Skin epidermis (tissue), 12 donors: Measurements from ENCODE around the gene CCDC97.

Experiments used
- H3K27ac ChIP-seq, 21 experiments: fragments of 200-600 bp; sonication (generic) in 11 of 21; one replicate each; pipeline ENCODE4 v1.5.0; 2020; ENCODE audit warnings: mild to moderate bottlenecking in 3 of 21, inconsistent platforms in 2 of 21, moderate library complexity in 2 of 21
- H3K4me3 ChIP-seq, 7 experiments: fragments of 200-600 bp; sonication (generic) in 2 of 7; one replicate each; pipeline ENCODE4 v1.5.0; 2020; ENCODE audit warnings: inconsistent platforms in 2 of 7, mild to moderate bottlenecking in 2 of 7, moderate library complexity in 1 of 7

CCDC97 gene

GRCh38 chr19:41296433-41296871 lies 13.5 kb upstream of the CCDC97 start:
- Histone ChIP-seq H3K27ac (peak overlapping the region in 14 of 21 experiments; percentile 5 to 93 (median 81)), H3K4me3 (no peak overlapping the region)

GRCh38 chr19:41297628-41298347 lies 12.2 kb upstream of the CCDC97 start:
- H3K4me3 ChIP-seq: no peak overlapping the region
- H3K27ac ChIP-seq: peak overlapping the region in 20 of 21 experiments; percentile 5 to 93 (median 80)

GRCh38 chr19:41298348-41298964 lies 11.5 kb upstream of the CCDC97 start:
- Histone ChIP-seq H3K4me3 (no peak overlapping the region), H3K27ac (peak overlapping the region in 20 of 21 experiments; percentile 11 to 93 (median 80))

- H3K4me3 ChIP-seq: no peak overlapping the region
- H3K27ac ChIP-seq: peak overlapping the region in 20 of 21 experiments; percentile 2 to 93 (median 80)
Observed at GRCh38 chr19:41299046-41299754, 10.8 kb upstream of the CCDC97 start.

DNA sequence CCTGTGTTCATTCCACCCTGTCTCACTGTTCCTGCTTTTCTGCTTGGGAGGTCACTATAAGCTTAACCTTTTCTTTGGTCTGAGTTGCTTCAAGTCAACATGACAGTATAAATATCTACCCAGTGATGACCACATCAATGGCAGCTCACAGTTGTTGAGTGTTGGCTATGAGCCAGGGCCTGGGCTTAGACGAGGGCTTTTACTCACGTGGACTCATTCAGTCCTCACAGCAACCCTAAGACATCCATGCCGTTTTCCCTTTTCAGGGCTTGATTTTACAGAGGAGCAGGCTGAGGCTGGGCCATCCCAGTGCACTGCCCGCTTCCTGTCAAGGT lies 10.2 kb upstream of the CCDC97 start:
- peak overlapping the region in 19 of 21 experiments; percentile 2 to 93 (median 81) for H3K27ac ChIP-seq
- H3K4me3 ChIP-seq: no peak overlapping the region

DNA sequence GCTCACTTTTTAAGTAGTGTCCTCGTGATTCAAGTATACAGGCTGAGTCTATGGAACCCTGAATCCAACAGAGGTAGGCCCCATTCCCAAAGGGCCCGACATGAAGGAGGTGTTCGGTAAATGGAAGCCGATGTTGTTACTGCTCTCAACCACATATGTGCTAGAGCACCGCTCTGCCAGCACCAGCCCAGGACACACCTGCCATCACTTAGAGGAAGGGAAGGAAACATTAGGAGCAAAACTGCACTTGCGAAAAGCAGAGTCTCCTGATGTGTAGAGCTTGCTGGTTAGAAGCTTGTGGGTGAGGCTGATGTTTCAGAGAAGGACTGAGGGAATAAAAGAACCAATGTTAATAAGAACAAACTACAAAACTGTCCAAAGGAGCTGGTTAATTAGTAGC lies 9.4 kb upstream of the CCDC97 start:
- Histone ChIP-seq H3K4me3 (no peak overlapping the region), H3K27ac (peak overlapping the region in 14 of 21 experiments; percentile 10 to 97 (median 81))

DNA sequence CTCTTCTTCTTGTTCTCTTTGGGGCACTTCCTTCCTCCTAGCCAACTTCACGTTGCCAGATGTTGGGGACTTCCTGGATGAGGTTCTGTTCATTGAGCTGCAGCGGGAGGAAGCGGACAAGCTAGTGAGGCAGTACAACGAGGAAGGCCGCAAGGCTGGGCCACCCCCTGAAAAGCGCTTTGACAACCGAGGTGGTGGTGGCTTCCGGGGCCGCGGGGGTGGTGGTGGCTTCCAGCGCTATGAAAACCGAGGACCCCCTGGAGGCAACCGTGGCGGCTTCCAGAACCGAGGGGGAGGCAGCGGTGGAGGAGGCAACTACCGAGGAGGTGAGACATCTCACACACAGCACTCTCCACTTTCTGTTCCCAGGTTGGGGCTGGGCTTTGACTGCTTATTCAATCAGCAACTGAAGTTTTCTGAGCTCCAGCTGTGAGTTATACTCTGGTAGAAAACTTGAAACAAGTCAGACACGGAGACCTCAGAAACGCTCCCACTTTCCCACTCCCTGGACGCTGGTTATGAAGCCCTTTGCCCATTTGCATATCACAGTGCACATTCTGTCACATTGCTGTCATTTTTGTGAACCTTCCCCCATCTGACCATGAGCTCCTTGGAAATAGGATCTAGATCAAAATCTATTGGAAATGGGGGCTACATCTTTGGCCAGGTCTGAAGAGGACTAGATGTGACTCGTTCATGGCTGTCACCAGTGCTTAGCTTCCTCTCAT lies 7.2 kb upstream of the CCDC97 start:
- H3K4me3 ChIP-seq: no peak overlapping the region
- peak overlapping the region in 14 of 21 experiments; percentile 6 to 97 (median 54) for H3K27ac ChIP-seq

- no peak overlapping the region for H3K4me3 ChIP-seq
- H3K27ac ChIP-seq: peak overlapping the region in 7 of 21 experiments; percentile 3 to 99 (median 58)
Observed at GRCh38 chr19:41303954-41304353, 6.0 kb upstream of the CCDC97 start.

GRCh38 chr19:41304706-41305483 lies 5.1 kb upstream of the CCDC97 start:
- Histone ChIP-seq H3K4me3 (no peak overlapping the region), H3K27ac (peak overlapping the region in 14 of 21 experiments; percentile 2 to 99 (median 76))

DNA sequence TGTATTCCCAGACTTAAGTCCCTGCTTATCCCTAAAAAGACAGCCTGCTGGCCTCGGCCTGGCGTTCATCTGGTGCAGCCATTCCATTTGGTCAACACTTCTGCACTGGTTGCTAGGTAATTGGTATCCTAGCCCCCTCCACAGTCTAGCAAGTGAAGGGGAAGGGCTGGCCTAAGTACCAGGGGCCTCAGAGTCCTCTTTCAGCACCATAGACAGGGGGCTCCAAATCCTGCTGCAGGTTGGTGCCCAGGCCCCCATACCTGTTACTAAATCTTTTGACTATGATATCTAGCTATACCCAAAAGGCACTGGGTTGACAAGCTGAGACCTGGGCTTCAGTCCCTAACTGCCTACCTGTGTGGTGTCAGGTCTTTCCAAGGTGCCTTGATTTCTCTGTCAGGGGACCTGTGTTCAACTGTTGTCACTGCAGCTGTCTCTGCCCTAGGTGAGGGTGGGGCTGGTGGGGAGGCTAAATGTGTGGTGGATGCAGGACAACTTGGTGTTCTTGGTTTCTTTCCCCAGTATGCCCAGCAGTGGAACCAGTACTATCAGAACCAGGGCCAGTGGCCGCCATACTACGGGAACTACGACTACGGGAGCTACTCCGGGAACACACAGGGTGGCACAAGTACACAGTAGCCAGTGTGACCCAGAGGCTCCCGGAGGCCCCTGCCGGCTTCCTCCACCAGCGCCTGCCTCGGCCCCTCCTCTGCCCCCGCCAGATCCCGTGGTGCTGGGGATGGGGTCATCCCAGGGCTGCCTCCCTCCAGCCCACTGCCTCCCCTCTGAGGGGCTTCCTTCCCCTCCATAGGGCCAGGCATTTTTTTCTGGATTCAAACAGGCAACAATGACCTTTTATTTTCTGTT lies 3.8 kb upstream of the CCDC97 start:
- Histone ChIP-seq H3K27ac (peak overlapping the region in 18 of 21 experiments; percentile 25 to 99 (median 96)), H3K4me3 (no peak overlapping the region)

DNA sequence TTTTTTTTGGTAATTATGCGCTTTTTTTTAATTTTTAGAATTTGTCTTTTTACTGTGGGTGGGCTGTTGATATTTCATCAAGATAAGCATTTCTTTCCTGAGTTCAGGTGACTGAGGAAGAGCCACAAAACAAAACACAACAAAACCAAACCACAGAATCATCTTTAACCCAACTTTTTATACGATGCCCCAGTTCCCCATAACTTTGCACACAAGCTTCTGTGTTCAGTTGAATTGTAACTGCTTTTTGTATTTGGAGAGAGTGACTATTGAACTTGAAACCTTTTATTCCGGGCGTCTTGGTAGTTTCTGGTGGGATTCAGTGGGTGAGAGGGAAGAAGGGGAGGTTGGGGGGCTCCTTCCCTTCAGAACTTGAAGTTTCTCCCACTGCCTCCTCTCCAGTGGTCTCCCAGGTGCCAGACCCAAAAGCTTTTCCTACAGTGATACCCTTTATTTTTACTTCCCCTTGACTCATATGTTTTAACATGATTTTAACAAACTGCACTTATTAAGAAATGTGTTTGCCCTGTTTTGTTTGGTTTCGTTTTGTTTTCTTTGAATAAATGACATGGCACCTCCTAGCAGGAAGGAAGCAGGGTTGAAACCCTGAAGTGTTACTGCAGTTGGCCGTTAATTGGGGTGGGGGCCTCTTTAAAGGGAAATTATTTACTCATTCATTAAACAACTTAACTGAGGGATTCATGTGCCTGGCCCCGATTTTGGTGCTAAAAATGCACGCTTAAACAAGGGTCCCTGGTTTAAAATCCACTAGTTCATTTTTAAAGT lies 2.7 kb upstream of the CCDC97 start:
- Histone ChIP-seq H3K27ac (peak overlapping the region in 20 of 21 experiments; percentile 79 to 99 (median 96)), H3K4me3 (no peak overlapping the region)

DNA sequence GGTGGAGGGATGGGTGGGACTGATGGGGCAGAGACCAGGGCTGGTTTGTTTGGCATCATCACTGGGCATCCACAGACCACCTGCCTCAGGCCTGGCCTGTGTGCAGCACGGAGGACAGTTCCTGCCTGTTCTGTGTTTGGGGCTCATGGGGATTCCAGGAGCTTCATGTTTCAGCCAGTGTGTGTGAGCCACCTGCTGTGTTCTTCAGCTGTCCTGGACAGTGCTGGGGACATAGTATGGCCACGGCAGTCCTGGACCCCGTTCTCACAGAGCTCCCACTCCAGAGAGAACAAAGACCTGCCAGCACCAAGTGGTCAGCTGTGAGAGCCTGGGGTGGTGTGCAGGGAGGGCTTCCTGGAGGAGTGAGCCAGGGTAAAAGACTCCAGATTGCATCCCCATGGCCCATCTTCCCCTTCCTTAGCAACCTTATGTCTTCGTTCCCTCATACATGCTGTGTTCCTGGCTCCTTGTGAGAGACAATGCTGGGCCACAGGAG lies 2.0 kb upstream of the CCDC97 start:
- Histone ChIP-seq H3K4me3 (no peak overlapping the region), H3K27ac (peak overlapping the region in 20 of 21 experiments; percentile 79 to 99 (median 96))

DNA sequence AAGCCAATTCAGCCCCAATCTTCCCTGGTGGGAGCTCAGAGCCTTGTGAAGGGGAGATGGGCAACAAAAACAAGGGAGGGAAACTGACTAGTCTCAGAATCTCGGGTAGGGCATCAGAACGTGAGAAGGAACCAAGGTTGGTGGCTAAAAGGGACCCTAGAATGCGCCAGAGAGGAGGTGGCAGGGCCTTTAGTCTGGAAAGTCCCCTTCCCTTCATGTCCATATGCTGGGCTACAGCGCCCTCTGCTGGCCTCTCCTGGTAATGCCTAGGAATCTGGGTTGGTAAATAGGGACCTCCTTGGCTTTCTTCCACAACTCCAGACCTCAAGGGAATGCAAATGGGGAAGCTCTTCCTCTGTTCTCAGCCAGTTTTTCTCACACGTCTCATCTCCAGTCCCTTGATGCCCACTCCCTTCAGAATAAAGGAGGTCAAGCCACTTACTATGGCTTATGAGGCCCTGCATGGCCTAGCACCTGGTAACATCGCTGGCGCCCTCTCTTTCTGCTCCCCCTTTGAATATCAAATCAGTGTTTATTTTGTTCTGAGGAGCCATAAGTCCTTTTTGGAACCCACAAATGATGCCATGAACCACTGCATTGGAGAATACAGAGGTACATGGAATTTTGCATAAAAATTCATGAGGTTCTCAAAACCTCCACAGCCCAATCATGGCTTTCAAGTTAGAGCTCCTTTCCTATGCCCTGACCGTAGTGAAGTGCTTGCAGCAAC lies 1.4 kb upstream of the CCDC97 start:
- H3K27ac ChIP-seq: peak overlapping the region; percentile 69 to 99 (median 96)
- H3K4me3 ChIP-seq: peak overlapping the region in 6 of 7 experiments; percentile 50 to 77 (median 64)

DNA sequence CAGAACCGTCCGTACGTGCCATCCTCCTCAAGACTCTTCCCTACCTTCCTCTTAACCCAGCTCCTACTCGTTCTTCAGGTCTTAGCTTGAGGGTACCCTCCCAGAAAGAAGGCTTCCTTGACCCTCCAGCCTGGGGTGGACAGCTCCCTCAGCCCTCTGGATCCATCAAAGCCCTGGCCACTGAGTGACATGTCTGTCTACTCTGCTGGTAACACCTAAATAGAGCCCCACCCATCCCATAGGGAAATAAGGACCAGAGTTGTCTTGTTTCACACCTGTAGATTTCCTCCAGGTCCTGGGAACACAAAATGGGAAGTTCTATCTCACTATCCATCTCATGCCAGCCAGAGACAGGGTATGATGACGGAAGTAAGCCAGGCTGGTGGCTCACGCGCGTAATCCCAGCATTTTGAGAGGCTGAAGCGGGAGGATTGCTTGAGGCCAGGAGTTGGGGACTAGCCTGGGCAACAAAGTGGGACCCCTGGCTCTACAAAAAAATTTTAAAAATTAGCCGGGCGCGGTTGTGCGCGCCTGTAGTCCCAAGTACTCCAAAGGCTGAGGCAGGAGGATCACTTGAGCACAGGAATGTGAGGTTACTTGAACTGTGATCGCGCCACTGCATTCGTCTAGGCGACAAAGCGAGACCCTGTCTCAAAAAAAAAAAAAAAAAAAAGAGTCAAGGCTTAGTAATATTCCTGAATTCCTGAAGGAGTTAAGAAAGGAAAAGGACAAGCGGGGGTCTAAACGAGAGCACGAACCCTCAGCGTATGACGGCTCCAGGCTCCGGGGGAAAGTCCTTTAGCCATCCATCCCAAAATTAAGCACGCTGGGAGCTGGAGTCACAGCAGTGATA lies 566 bp upstream of the CCDC97 start:
- peak overlapping the region; percentile 69 to 99 (median 96) for H3K27ac ChIP-seq
- peak overlapping the region; percentile 50 to 80 (median 68) for H3K4me3 ChIP-seq

- H3K4me3 ChIP-seq: peak overlapping the region; percentile 50 to 80 (median 68)
- peak overlapping the region in 15 of 21 experiments; percentile 88 to 99 (median 97) for H3K27ac ChIP-seq
Observed at GRCh38 chr19:41311072-41311471, 1.1 kb downstream of the CCDC97 start.
